ENCODE results near the gene NIT1.

DNA sequence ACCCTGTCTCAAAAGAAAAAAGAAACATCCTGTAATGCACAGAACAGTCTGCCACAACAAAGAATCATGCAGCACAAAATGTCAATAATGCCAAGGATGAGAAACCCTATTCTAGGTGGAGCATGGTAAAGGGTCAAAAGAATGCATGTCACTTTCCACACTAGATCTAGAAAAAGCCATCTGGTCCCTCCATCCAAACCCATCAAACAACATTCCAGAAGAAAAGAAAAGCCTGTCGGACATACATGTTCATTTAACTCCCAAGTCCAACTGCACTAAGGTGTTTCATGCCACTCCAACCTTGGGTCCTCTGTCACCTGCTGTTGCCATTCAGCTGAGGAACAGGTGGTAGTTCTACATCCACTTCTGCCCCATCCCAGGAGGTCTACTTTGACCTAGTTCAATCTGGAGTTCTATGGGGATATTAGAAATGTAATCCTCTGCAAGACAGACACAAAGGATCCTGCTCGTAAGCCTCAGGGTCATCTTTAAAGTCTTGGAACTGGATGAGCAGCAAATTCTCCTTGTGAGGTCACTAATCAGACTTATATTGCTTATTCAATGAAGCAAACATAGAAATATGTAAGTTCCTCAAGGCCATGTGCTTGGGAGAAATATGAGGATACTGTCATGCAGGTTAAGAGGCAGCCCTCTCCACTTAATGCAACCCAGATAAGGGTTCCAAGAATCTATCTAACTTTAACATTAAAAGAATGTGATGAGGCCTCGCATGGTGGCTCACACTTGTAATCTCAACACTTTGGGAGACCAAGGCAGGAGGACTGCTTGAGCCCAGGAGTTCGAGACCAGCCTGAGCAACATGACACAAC lies 10.9 kb downstream of the NIT1 start:
- TF ChIP-seq CTCF (IDR thresholded peaks at IDR 0.05): no peak
- TF ChIP-seq POLR2AphosphoS5 (IDR thresholded peaks at IDR 0.05): no peak
- no peak for TF ChIP-seq POLR2A (IDR thresholded peaks at IDR 0.05)
- TF ChIP-seq EP300 (IDR thresholded peaks at IDR 0.05): no peak
